ENCODE measurements around the gene USP13. TPM values are rescaled to one million over a fixed set of nuclear protein-coding genes. Genes with fewer than 3 reads are reported as not detected.
A peak's percentile ranks its signal among the peaks of the same experiment; 100 is the strongest.

Gene USP13
- total and polyA plus RNA-seq, 2 of the 4 experiments (the other 2 are of a cell fraction) = 9.2 to 18.1 TPM

DNA sequence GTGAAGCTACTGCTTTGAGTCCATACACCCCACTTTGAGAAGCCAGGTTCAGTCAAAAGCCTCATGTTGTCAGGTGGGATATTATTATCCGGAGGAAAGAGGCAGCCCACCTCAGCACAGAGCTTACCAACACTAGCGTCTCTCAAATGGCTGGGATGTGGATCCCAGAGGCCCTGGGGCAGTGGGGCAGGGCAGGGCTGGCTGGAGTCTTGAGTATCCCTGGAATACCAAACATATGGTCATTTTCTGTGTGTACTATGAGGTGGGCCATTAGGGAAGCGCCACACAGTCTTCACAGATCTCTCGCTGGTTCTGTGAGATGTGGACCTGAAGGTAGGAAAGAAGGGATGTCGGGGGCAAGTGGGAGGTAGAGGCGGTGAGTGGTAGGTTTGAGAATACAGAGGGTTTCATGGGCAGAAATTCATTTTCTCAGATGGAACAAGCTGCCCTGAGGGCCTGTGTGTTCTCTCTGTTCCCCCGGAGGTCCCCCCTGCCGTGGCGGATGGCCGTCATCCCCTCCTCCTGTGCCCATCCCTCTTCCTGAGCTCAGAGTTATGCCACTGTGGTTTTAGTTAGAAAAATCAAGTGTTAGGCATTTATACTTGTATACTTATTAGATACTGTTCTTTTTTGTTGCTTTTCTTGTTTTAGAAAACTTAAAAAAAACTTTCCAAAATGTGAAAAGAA, 66.4 kb downstream of the USP13 start:
- Histone ChIP-seq H2BK15ac (ENCODE audit: low read depth, low read length) (no peak overlapping the region), H3K4me3 (ENCODE audit: insufficient read depth, low read depth, low read length) (no peak overlapping the region), H3K9me1 (ENCODE audit: insufficient read depth, low read length) (peaks cover 8% of the 10 kb centered on the region), H3K56ac (ENCODE audit: extremely low read depth, insufficient read depth, low read length) (no peak overlapping the region), H3K27ac (ENCODE audit: insufficient read depth, low read length) (no peak overlapping the region), H4K91ac (ENCODE audit: insufficient read depth, low read depth, low read length) (no peak overlapping the region), H2AK5ac (ENCODE audit: low read depth, low read length) (no peak overlapping the region; the same call in 1 of the 2 replicates), H3K9ac (ENCODE audit: low read depth, low read length) (no peak overlapping the region), H3K23ac (ENCODE audit: low read depth, low read length) (no peak overlapping the region), H3K9me3 (ENCODE audit: control insufficient read depth, insufficient read depth, low read length) (no peaks in the 10 kb centered on the region), H2BK5ac (ENCODE audit: low read depth, low read length, poor library complexity, severe bottlenecking) (no peak overlapping the region), H2BK120ac (ENCODE audit: low read depth, low read length) (no peak overlapping the region), H3K4me1 (ENCODE audit: control insufficient read depth, insufficient read depth, low read length) (peaks cover 12% of the 10 kb centered on the region), H4K5ac (ENCODE audit: low read depth, low read length) (no peak overlapping the region), H3K4me2 (ENCODE audit: low read depth, low read length) (no peak overlapping the region), H4K8ac (ENCODE audit: low read depth in 2 of 2, low read length in 2 of 2) (no peak overlapping the region), H2AK9ac (replicated peaks; ENCODE audit: low read depth, low read length, poor library complexity) (no peak overlapping the region), H3K36me3 (ENCODE audit: control insufficient read depth, insufficient read depth, low read length) (peaks cover 2% of the 10 kb centered on the region; the same call in 1 of the 2 replicates), H2AFZ (replicated peaks; ENCODE audit: low read length, poor library complexity) (no peak overlapping the region), H3K14ac (replicated peaks; ENCODE audit: low read depth, low read length) (no peak overlapping the region; the same call in 1 of the 2 replicates), H3K4ac (ENCODE audit: low read depth, low read length) (0 out of 2 replicates have a peak overlapping the region, but pooled peaks have one; percentile 19), H3K79me1 (ENCODE audit: low read depth in 1 of 2, low read length in 2 of 2) (peaks cover 11 to 54% of the 10 kb centered on the region in 2 experiments), H2BK20ac (ENCODE audit: low read depth, low read length) (no peak overlapping the region), H4K20me1 (ENCODE audit: insufficient read depth, low read length) (no peaks in the 10 kb centered on the region), H3K27me3 (ENCODE audit: control insufficient read depth, insufficient read depth, low read length) (no peaks in the 10 kb centered on the region), H3K18ac (ENCODE audit: low read depth, low read length) (no peak overlapping the region)
- no peak for TF ChIP-seq SMC3 (IDR thresholded peaks at IDR 0.05; ENCODE audit: low read depth, low read length)
- TF ChIP-seq RCOR1 (IDR thresholded peaks at IDR 0.05; ENCODE audit: insufficient replicate concordance, low read length) = no peak
- TF ChIP-seq, protein P1, sequence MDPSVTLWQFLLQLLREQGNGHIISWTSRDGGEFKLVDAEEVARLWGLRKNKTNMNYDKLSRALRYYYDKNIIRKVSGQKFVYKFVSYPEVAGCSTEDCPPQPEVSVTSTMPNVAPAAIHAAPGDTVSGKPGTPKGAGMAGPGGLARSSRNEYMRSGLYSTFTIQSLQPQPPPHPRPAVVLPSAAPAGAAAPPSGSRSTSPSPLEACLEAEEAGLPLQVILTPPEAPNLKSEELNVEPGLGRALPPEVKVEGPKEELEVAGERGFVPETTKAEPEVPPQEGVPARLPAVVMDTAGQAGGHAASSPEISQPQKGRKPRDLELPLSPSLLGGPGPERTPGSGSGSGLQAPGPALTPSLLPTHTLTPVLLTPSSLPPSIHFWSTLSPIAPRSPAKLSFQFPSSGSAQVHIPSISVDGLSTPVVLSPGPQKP (IDR thresholded peaks at IDR 0.05; ENCODE audit: borderline replicate concordance, low read depth, low read length) = no peak
- no peak for TF ChIP-seq RFX5 (IDR thresholded peaks at IDR 0.05; ENCODE audit: low read depth, low read length)
- TF ChIP-seq NFE2L2 (IDR thresholded peaks at IDR 0.05; ENCODE audit: low read depth, low read length) = no peak
- TF ChIP-seq POLR2A (IDR thresholded peaks at IDR 0.05; ENCODE audit: low read depth, low read length) = no peak
- TF ChIP-seq, protein P2, sequence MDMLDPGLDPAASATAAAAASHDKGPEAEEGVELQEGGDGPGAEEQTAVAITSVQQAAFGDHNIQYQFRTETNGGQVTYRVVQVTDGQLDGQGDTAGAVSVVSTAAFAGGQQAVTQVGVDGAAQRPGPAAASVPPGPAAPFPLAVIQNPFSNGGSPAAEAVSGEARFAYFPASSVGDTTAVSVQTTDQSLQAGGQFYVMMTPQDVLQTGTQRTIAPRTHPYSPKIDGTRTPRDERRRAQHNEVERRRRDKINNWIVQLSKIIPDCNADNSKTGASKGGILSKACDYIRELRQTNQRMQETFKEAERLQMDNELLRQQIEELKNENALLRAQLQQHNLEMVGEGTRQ (IDR thresholded peaks at IDR 0.05; ENCODE audit: low read depth, low read length) = no peak
- TF ChIP-seq BHLHE40 (IDR thresholded peaks at IDR 0.05; ENCODE audit: low read depth, low read length) = no peak
- TF ChIP-seq MAZ (IDR thresholded peaks at IDR 0.05; ENCODE audit: borderline replicate concordance, low read depth, low read length) = no peak
- TF ChIP-seq, protein P3, sequence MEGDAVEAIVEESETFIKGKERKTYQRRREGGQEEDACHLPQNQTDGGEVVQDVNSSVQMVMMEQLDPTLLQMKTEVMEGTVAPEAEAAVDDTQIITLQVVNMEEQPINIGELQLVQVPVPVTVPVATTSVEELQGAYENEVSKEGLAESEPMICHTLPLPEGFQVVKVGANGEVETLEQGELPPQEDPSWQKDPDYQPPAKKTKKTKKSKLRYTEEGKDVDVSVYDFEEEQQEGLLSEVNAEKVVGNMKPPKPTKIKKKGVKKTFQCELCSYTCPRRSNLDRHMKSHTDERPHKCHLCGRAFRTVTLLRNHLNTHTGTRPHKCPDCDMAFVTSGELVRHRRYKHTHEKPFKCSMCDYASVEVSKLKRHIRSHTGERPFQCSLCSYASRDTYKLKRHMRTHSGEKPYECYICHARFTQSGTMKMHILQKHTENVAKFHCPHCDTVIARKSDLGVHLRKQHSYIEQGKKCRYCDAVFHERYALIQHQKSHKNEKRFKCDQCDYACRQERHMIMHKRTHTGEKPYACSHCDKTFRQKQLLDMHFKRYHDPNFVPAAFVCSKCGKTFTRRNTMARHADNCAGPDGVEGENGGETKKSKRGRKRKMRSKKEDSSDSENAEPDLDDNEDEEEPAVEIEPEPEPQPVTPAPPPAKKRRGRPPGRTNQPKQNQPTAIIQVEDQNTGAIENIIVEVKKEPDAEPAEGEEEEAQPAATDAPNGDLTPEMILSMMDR (conservative IDR thresholded peaks at IDR 0.05; ENCODE audit: low read depth, low read length) = no peak
- no peak for TF ChIP-seq CEBPB (IDR thresholded peaks at IDR 0.05; ENCODE audit: low read depth, low read length)
- no peak for TF ChIP-seq FOS (IDR thresholded peaks at IDR 0.05; ENCODE audit: low read depth, low read length)
- dilution Hi-C loops (cut with HindIII; ENCODE audit: low sequenced_read_pairs, unreplicated experiment) = no loop called here
- no TSS peak for BruUV-seq (replicated peaks)
- in situ Hi-C loops (cut with MboI; ENCODE audit: low sequenced_read_pairs) = no loop called here
- WGBS, 2 experiments (ENCODE audit: extremely low coverage in 2 of 2, insufficient read length in 1 of 2) = no CpG with 5 or more reads among the region's 10 CpGs
- intact Hi-C loops (cut with micrococcal nuclease) = no loop called here
- POLR2A ChIA-PET (ENCODE audit: unreplicated experiment) = no interaction called here
- CTCF ChIA-PET = no interaction called here
- ATAC-seq (ENCODE audit: low read depth) (no peak), DNase-seq (no peak)
